K562 (cell line): Measurements from ENCODE around the gene LRRC25. TPM values are rescaled to one million over a fixed set of nuclear protein-coding genes. Genes with fewer than 3 reads are reported as not detected.
A peak's percentile ranks its signal among the peaks of the same experiment; 100 is the strongest.

ENCODE experiments used
- AFF1 ChIP-seq, 2 experiments: fragments of 450-650 bp; IDR thresholded peaks; 2 replicates each; pipeline ENCODE4 v1.6.1; 2018; ENCODE audit warnings: mild to moderate bottlenecking in 2 of 2, low read depth in 1 of 2; ENCODE audit not compliant: partially characterized antibody in 2 of 2
- ARID1B ChIP-seq: fragments of 450-650 bp; IDR thresholded peaks from 2 replicates; pipeline ENCODE4 v1.6.1; 2016; ENCODE audit warnings: antibody characterized with exemption, mild to moderate bottlenecking, inconsistent platforms
- CHD1 ChIP-seq: fragments of 200-600 bp; sonication (generic); IDR thresholded peaks from one replicate; pipeline ENCODE4 v1.6.1; 2012; ENCODE audit warnings: mild to moderate bottlenecking, moderate library complexity, low read length, inconsistent platforms
- CREB1 ChIP-seq, 2 experiments: sonication (generic) in 1 of 2; formaldehyde crosslinking in 1 of 2; IDR thresholded peaks; 2 replicates each; pipeline versions ENCODE4 v1.6.1 to v1.8.0; 2012 to 2022; ENCODE audit warnings: inconsistent platforms in 1 of 2, mild to moderate bottlenecking in 1 of 2, missing genetic modification reagents in 1 of 2, moderate library complexity in 1 of 2
- MYNN ChIP-seq, 2 experiments: sonication (generic); formaldehyde crosslinking in 1 of 2; IDR thresholded peaks; 2 replicates each; pipeline versions ENCODE4 v1.5.0 to v1.6.1; 2016 to 2020; ENCODE audit warnings: antibody characterized with exemption in 1 of 2, missing genetic modification reagents in 1 of 2
- RB1 ChIP-seq: fragments of 450-650 bp; IDR thresholded peaks from 2 replicates; pipeline ENCODE4 v1.6.1; 2017; ENCODE audit warnings: low read depth, mild to moderate bottlenecking
- RBM25 ChIP-seq: fragments of 200-400 bp; formaldehyde crosslinking; IDR thresholded peaks from 2 replicates; pipeline ENCODE4 v1.6.1; 2018; ENCODE audit warnings: low read length, low read depth, moderate library complexity; ENCODE audit not compliant: severe bottlenecking
- SMAD3 ChIP-seq: fragments of 450-650 bp; formaldehyde crosslinking; conservative IDR thresholded peaks from 2 replicates; pipeline ENCODE4 v1.4.0; 2020; ENCODE audit warnings: mild to moderate bottlenecking
- SMARCA5 ChIP-seq: fragments of 450-650 bp; IDR thresholded peaks from 2 replicates; pipeline ENCODE4 v1.6.1; 2016
- TAF7 ChIP-seq: fragments of 450-650 bp; IDR thresholded peaks from 2 replicates; pipeline ENCODE4 v1.6.1; 2016; ENCODE audit warnings: missing genetic modification characterization, missing compliant biosample characterization
- ZNF274 ChIP-seq: IDR thresholded peaks from 2 replicates; pipeline ENCODE4 v1.6.1; 2011; ENCODE audit warnings: low read depth, mild to moderate bottlenecking, low read length, moderate library complexity, borderline replicate concordance
- ZNF76 ChIP-seq: fragments of 250-450 bp; sonication (Bioruptor Pico); IDR thresholded peaks from 2 replicates; pipeline ENCODE4 v1.4.0; 2020; ENCODE audit warnings: mild to moderate bottlenecking, moderate library complexity, borderline replicate concordance
- polyA plus RNA-seq, 8 experiments: library from polyadenylated mRNA; depleted of rRNA in 4 of 8; stranded (reverse) in 5 of 8; unstranded in 3 of 8; fragments of >200 nt; fragmentation: Nextera tagmentation in 2 of 8; fragmentation: Illumina TruSeq in 1 of 8; extraction: Ambion mirVana in 2 of 8; extraction: Trizol in 1 of 8; gene quantifications; 2 replicates each; pipeline versions ENCODE4 v1.2.1 to v1.2.3, GENCODE V29; 2011 to 2014; ENCODE audit warnings: inconsistent platforms in 1 of 8, missing spikeins in 1 of 8
- total RNA-seq, 7 experiments: library from RNA; depleted of rRNA in 6 of 7; stranded (reverse); fragments of >200 nt in 6 of 7; fragmentation: Illumina TruSeq in 2 of 7; extraction: Trizol in 2 of 7; gene quantifications; 2 replicates each; pipeline versions ENCODE4 v1.2.1 to v1.2.3, GENCODE V29; 2011 to 2021; ENCODE audit warnings: low replicate concordance in 1 of 7
- TF ChIP-seq, protein P1 (sequence below): fragments of 450-650 bp; IDR thresholded peaks from 2 replicates; pipeline ENCODE4 v1.6.1; 2018; ENCODE audit warnings: mild to moderate bottlenecking, low read depth; ENCODE audit not compliant: partially characterized antibody
- TF ChIP-seq, protein P2 (sequence below): fragments of 450-650 bp; IDR thresholded peaks from 2 replicates; pipeline ENCODE4 v1.6.1; 2017; ENCODE audit warnings: antibody characterized with exemption, mild to moderate bottlenecking
- TF ChIP-seq, protein P3 (sequence below): sonication (generic); formaldehyde crosslinking; IDR thresholded peaks from 2 replicates; pipeline ENCODE4 v1.9.0; 2022; ENCODE audit warnings: mild to moderate bottlenecking, missing genetic modification reagents

The LRRC25 gene
- total and polyA plus RNA-seq, 9 of the 15 experiments (the other 6 are each of a cell fraction or from before 2014, with no cell fraction given): 0.07 to 0.36 (median 0.10) TPM; not detected in 3

- TF ChIP-seq, protein P1, sequence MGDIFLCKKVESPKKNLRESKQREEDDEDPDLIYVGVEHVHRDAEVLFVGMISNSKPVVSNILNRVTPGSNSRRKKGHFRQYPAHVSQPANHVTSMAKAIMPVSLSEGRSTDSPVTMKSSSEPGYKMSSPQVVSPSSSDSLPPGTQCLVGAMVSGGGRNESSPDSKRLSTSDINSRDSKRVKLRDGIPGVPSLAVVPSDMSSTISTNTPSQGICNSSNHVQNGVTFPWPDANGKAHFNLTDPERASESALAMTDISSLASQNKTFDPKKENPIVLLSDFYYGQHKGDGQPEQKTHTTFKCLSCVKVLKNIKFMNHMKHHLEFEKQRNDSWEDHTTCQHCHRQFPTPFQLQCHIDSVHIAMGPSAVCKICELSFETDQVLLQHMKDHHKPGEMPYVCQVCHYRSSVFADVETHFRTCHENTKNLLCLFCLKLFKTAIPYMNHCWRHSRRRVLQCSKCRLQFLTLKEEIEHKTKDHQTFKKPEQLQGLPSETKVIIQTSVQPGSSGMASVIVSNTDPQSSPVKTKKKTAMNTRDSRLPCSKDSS: no peak
- TF ChIP-seq SMAD3 (0 out of 2 replicates have a peak, but pooled peaks have one; percentile 10), ARID1B (peak; percentile 27; the same call in 1 of the 2 replicates), RBM25 (peak; percentile 85), AFF1 (IDR thresholded peaks at IDR 0.05; ENCODE audit: low read depth in 1 of 2, partially characterized antibody in 2 of 2) (peak in 1 of 2 experiments; percentile 61), ZNF76 (CRISPR knock-in tag) (peak; percentile 66; the same call in 1 of the 2 replicates), CREB1 (IDR thresholded peaks at IDR 0.05) (peak; percentile 38; the same call in 1 of the 2 replicates), CREB1 (CRISPR knock-in tag; IDR thresholded peaks at IDR 0.05) (peak; percentile 88), CHD1 (peak; percentile 17), MYNN (IDR thresholded peaks at IDR 0.05) (peak; percentile 81), MYNN (CRISPR knock-in tag; IDR thresholded peaks at IDR 0.05) (no peak), RB1 (peak; percentile 99), SMARCA5 (peak; percentile 93; the same call in 1 of the 2 replicates), ZNF274 (peak; percentile 31; the same call in 1 of the 2 replicates), TAF7 (tag) (no peak)
- TF ChIP-seq, protein P2, sequence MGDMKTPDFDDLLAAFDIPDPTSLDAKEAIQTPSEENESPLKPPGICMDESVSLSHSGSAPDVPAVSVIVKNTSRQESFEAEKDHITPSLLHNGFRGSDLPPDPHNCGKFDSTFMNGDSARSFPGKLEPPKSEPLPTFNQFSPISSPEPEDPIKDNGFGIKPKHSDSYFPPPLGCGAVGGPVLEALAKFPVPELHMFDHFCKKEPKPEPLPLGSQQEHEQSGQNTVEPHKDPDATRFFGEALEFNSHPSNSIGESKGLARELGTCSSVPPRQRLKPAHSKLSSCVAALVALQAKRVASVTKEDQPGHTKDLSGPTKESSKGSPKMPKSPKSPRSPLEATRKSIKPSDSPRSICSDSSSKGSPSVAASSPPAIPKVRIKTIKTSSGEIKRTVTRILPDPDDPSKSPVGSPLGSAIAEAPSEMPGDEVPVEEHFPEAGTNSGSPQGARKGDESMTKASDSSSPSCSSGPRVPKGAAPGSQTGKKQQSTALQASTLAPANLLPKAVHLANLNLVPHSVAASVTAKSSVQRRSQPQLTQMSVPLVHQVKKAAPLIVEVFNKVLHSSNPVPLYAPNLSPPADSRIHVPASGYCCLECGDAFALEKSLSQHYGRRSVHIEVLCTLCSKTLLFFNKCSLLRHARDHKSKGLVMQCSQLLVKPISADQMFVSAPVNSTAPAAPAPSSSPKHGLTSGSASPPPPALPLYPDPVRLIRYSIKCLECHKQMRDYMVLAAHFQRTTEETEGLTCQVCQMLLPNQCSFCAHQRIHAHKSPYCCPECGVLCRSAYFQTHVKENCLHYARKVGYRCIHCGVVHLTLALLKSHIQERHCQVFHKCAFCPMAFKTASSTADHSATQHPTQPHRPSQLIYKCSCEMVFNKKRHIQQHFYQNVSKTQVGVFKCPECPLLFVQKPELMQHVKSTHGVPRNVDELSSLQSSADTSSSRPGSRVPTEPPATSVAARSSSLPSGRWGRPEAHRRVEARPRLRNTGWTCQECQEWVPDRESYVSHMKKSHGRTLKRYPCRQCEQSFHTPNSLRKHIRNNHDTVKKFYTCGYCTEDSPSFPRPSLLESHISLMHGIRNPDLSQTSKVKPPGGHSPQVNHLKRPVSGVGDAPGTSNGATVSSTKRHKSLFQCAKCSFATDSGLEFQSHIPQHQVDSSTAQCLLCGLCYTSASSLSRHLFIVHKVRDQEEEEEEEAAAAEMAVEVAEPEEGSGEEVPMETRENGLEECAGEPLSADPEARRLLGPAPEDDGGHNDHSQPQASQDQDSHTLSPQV: peak; percentile 95
- TF ChIP-seq, protein P3, sequence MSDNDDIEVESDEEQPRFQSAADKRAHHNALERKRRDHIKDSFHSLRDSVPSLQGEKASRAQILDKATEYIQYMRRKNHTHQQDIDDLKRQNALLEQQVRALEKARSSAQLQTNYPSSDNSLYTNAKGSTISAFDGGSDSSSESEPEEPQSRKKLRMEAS: peak; percentile 100
These were observed 9.1 kb downstream of the LRRC25 start (continued) for GRCh38 chr19:18388100-18388959.
